ENCODE measurements around the gene NFATC1. TPM values are rescaled to one million over a fixed set of nuclear protein-coding genes. Genes with fewer than 3 reads are reported as not detected.

The NFATC1 gene
- polyA plus RNA-seq, 1 of the 3 experiments (the other 2 are of a cell fraction) = 0.02 TPM

DNA sequence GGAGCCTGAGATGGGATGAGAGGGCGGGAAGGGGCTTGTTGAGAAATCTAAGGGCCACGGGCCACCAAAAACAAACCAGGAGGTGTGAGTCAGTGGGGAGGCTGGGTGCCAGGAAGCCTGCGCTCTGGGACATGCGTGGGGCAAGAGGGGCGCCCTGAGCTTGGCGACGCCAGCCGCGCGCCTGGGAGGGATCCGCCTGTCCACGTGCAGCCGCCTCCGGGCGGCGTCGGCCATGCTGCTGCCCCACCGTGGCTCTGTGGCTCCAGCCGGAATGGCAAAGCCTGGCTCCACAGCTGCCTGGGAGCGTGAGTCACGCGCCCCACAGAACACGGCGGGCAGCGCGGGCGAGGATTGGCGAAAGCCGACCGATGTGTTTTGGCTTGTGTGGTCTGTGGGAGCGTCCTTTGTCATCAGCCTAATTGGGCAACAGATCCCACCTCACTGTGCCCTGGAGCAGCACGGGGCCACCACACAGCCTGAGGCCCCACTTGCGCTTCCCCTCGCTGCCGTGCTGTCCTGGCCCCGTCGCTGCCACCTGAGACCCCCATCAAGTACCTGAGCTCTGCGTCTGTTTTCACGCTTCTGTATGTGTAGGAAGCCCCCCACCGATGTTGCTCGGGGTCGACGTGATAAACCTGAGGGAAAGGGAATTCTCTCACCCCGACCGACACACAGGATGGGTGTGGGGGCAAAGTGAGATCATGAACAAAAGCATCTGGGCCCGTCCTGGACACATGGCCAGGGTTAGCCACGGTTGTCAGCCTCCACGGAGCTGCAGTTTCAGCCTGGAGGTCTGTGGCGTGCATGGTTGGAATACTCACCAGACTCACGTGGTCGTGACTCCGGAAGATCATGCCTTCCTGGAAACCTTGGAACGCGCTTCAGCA lies 80.5 kb downstream of the NFATC1 start:
- H3F3A ChIP-seq (replicated peaks; ENCODE audit: insufficient read depth) = no peaks in the 10 kb centered on the region
- CTCF ChIA-PET = no interaction called here
- no peaks in the 10 kb centered on the region for H3K9me2 ChIP-seq
- DNase-seq = no peak
- H3K27ac ChIP-seq (ENCODE audit: low read depth in 2 of 2, low read length in 1 of 2) = no peak overlapping the region
- WGBS (ENCODE audit: low lambda C conversion rate) = 51% methylated on average over 38 of the region's 54 CpGs
- POLR2A ChIA-PET = no interaction called here
- no peak overlapping the region for H3K4me3 ChIP-seq (ENCODE audit: low read depth in 2 of 2, low read length in 1 of 2)
- H3K4me1 ChIP-seq (ENCODE audit: control insufficient read depth in 1 of 2, insufficient read depth in 2 of 2, low read depth in 1 of 2, low read length in 1 of 2) = no peaks in the 10 kb centered on the region
- TF ChIP-seq FOSL2 (IDR thresholded peaks at IDR 0.05; ENCODE audit: borderline replicate concordance, low read depth) (no peak), RFX5 (IDR thresholded peaks at IDR 0.05; ENCODE audit: low read length) (no peak), YY1 (IDR thresholded peaks at IDR 0.05; ENCODE audit: low read depth) (no peak), FOXM1 (IDR thresholded peaks at IDR 0.05; ENCODE audit: low read depth) (no peak), TCF12 (IDR thresholded peaks at IDR 0.05) (no peak), SMC3 (IDR thresholded peaks at IDR 0.05; ENCODE audit: low read depth, low read length) (no peak), MXI1 (IDR thresholded peaks at IDR 0.05; ENCODE audit: low read depth, low read length) (no peak), NRF1 (IDR thresholded peaks at IDR 0.05; ENCODE audit: low read depth, low read length) (no peak), RAD21 (IDR thresholded peaks at IDR 0.05; ENCODE audit: low read length) (no peak), NFIC (IDR thresholded peaks at IDR 0.05; ENCODE audit: borderline replicate concordance) (no peak), CHD2 (IDR thresholded peaks at IDR 0.05; ENCODE audit: low read length, partially characterized antibody) (no peak), GABPA (IDR thresholded peaks at IDR 0.05; ENCODE audit: low read depth) (no peak)
- TF ChIP-seq, protein P1, sequence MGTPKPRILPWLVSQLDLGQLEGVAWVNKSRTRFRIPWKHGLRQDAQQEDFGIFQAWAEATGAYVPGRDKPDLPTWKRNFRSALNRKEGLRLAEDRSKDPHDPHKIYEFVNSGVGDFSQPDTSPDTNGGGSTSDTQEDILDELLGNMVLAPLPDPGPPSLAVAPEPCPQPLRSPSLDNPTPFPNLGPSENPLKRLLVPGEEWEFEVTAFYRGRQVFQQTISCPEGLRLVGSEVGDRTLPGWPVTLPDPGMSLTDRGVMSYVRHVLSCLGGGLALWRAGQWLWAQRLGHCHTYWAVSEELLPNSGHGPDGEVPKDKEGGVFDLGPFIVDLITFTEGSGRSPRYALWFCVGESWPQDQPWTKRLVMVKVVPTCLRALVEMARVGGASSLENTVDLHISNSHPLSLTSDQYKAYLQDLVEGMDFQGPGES (IDR thresholded peaks at IDR 0.05; ENCODE audit: low read depth, low read length) = no peak
- TF ChIP-seq, protein P2, sequence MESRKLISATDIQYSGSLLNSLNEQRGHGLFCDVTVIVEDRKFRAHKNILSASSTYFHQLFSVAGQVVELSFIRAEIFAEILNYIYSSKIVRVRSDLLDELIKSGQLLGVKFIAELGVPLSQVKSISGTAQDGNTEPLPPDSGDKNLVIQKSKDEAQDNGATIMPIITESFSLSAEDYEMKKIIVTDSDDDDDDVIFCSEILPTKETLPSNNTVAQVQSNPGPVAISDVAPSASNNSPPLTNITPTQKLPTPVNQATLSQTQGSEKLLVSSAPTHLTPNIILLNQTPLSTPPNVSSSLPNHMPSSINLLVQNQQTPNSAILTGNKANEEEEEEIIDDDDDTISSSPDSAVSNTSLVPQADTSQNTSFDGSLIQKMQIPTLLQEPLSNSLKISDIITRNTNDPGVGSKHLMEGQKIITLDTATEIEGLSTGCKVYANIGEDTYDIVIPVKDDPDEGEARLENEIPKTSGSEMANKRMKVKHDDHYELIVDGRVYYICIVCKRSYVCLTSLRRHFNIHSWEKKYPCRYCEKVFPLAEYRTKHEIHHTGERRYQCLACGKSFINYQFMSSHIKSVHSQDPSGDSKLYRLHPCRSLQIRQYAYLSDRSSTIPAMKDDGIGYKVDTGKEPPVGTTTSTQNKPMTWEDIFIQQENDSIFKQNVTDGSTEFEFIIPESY (IDR thresholded peaks at IDR 0.05; ENCODE audit: borderline replicate concordance, low read depth) = no peak
- TF ChIP-seq, protein P3, sequence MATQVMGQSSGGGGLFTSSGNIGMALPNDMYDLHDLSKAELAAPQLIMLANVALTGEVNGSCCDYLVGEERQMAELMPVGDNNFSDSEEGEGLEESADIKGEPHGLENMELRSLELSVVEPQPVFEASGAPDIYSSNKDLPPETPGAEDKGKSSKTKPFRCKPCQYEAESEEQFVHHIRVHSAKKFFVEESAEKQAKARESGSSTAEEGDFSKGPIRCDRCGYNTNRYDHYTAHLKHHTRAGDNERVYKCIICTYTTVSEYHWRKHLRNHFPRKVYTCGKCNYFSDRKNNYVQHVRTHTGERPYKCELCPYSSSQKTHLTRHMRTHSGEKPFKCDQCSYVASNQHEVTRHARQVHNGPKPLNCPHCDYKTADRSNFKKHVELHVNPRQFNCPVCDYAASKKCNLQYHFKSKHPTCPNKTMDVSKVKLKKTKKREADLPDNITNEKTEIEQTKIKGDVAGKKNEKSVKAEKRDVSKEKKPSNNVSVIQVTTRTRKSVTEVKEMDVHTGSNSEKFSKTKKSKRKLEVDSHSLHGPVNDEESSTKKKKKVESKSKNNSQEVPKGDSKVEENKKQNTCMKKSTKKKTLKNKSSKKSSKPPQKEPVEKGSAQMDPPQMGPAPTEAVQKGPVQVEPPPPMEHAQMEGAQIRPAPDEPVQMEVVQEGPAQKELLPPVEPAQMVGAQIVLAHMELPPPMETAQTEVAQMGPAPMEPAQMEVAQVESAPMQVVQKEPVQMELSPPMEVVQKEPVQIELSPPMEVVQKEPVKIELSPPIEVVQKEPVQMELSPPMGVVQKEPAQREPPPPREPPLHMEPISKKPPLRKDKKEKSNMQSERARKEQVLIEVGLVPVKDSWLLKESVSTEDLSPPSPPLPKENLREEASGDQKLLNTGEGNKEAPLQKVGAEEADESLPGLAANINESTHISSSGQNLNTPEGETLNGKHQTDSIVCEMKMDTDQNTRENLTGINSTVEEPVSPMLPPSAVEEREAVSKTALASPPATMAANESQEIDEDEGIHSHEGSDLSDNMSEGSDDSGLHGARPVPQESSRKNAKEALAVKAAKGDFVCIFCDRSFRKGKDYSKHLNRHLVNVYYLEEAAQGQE (IDR thresholded peaks at IDR 0.05; ENCODE audit: low read depth, low read length) = no peak
- TF ChIP-seq, protein P4, sequence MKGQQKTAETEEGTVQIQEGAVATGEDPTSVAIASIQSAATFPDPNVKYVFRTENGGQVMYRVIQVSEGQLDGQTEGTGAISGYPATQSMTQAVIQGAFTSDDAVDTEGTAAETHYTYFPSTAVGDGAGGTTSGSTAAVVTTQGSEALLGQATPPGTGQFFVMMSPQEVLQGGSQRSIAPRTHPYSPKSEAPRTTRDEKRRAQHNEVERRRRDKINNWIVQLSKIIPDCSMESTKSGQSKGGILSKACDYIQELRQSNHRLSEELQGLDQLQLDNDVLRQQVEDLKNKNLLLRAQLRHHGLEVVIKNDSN (IDR thresholded peaks at IDR 0.05; ENCODE audit: borderline replicate concordance, low read depth) = no peak
- TF ChIP-seq, protein P5, sequence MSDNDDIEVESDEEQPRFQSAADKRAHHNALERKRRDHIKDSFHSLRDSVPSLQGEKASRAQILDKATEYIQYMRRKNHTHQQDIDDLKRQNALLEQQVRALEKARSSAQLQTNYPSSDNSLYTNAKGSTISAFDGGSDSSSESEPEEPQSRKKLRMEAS (IDR thresholded peaks at IDR 0.05; ENCODE audit: low read depth) = no peak
- TF ChIP-seq, protein P6, sequence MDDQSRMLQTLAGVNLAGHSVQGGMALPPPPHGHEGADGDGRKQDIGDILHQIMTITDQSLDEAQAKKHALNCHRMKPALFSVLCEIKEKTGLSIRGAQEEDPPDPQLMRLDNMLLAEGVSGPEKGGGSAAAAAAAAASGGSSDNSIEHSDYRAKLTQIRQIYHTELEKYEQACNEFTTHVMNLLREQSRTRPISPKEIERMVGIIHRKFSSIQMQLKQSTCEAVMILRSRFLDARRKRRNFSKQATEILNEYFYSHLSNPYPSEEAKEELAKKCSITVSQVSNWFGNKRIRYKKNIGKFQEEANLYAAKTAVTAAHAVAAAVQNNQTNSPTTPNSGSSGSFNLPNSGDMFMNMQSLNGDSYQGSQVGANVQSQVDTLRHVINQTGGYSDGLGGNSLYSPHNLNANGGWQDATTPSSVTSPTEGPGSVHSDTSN (IDR thresholded peaks at IDR 0.05) = no peak
- TF ChIP-seq, protein P7, sequence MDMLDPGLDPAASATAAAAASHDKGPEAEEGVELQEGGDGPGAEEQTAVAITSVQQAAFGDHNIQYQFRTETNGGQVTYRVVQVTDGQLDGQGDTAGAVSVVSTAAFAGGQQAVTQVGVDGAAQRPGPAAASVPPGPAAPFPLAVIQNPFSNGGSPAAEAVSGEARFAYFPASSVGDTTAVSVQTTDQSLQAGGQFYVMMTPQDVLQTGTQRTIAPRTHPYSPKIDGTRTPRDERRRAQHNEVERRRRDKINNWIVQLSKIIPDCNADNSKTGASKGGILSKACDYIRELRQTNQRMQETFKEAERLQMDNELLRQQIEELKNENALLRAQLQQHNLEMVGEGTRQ (IDR thresholded peaks at IDR 0.05; ENCODE audit: borderline replicate concordance, low read depth, low read length) = no peak
- no peak overlapping the region for H3K9ac ChIP-seq
- H2AFZ ChIP-seq (ENCODE audit: low read depth) = no peak overlapping the region
- H3K27me3 ChIP-seq (ENCODE audit: insufficient read depth) = peaks cover 64% of the 10 kb centered on the region
- no peak overlapping the region for H3K4me2 ChIP-seq
- no peaks in the 10 kb centered on the region for H4K20me1 ChIP-seq (ENCODE audit: insufficient read depth)
- H3K9me3 ChIP-seq = no peaks in the 10 kb centered on the region
- H3K36me3 ChIP-seq (replicated peaks in 1 of 2; ENCODE audit: control insufficient read depth in 1 of 2, insufficient read depth in 2 of 2, low read length in 1 of 2) = no peaks in the 10 kb centered on the region
- no peaks in the 10 kb centered on the region for H3K79me2 ChIP-seq (ENCODE audit: insufficient read depth)
